Measurements from ENCODE around the gene NIF3L1. TPM values are rescaled to one million over a fixed set of nuclear protein-coding genes. Genes with fewer than 3 reads are reported as not detected.

Gene NIF3L1
- total and polyA plus RNA-seq, 9 of the 15 experiments (the other 6 are each of a cell fraction or from before 2014, with no cell fraction given) = 26.7 to 89.5 (median 45.6) TPM

DNA sequence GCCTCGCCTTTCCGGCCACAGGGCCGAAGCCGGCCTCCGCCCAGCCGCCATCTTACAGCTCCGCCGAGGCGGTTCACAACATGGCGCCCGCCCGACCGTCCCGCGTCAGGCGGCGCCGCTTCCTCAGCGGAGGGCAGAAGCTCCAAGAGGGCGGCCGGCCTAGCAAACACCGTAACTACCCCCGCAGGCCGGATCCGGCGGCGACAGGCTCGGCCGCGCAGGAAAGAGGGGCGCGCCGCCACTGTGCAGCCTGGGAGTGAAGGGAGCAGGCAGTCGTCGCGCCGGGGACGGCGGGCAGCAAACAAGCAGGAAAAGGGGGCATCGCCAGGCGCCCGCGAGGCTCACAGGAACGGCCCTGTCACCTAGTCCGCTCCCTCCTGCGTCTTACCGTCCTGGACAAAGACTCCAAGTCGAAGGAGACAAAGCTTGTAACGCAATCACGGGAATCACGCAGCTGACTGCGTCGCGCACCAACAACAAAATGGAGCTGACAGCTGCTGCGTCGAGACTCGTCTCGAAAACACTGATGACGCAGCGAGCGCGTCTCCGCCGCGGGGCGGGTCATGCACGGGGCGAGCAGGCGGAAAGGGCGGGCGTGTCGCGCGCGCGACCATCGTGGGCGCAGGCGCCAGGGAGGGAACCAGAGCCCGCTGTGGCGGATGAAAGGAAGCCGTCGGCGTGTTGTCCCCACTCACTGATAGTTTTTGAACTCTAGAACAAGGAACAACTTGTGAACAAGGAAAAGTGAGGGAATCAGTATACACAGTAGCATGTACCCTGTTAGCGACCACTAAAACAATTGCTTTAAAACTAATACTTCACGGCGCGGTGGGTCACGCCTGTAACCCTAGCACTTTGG, 24.8 kb upstream of the NIF3L1 start, which contains the start of gene CLK1 (continued):
- peak in 1 of 3 experiments; percentile 77; a peak in 2 of 6 replicates for TF ChIP-seq ZBTB11 (CRISPR knock-in tag; IDR thresholded peaks at IDR 0.05)
- TF ChIP-seq KLF6 (CRISPR knock-in tag; IDR thresholded peaks at IDR 0.05; ENCODE audit: borderline replicate concordance) = peak; percentile 67; the same call in 1 of the 2 replicates
- TF ChIP-seq PHF20 (IDR thresholded peaks at IDR 0.05; ENCODE audit: partially characterized antibody) = no peak
- no peak for TF ChIP-seq ZNF449 (CRISPR knock-in tag; IDR thresholded peaks at IDR 0.05)
- no peak for TF ChIP-seq PCBP1 (IDR thresholded peaks at IDR 0.05; ENCODE audit: low read depth, low read length, poor library complexity, severe bottlenecking)
- TF ChIP-seq CEBPB (tag; IDR thresholded peaks at IDR 0.05) = 0 out of 2 replicates have a peak, but pooled peaks have one; percentile 8
- no peak for TF ChIP-seq SMARCC2 (IDR thresholded peaks at IDR 0.05; ENCODE audit: low read depth)
- TF ChIP-seq ZNF311 (CRISPR knock-in tag; IDR thresholded peaks at IDR 0.05) = no peak
- TF ChIP-seq SETDB1 (IDR thresholded peaks at IDR 0.05; ENCODE audit: low read length) = no peak
- TF ChIP-seq GATA2 (CRISPR knock-in tag; IDR thresholded peaks at IDR 0.05) = no peak
- TF ChIP-seq ZNF121 (CRISPR knock-in tag; conservative IDR thresholded peaks at IDR 0.05) = no peak
- TF ChIP-seq STAT5B (CRISPR knock-in tag; IDR thresholded peaks at IDR 0.05) = no peak
- TF ChIP-seq DACH1 (IDR thresholded peaks at IDR 0.05; ENCODE audit: partially characterized antibody) = peak; percentile 74
- no peak for TF ChIP-seq SREBF2 (CRISPR knock-in tag; IDR thresholded peaks at IDR 0.05)
- TF ChIP-seq TARDBP (IDR thresholded peaks at IDR 0.05) = no peak; the same call in 1 of the 2 replicates
- TF ChIP-seq XRCC5 (IDR thresholded peaks at IDR 0.05; ENCODE audit: low read depth, low read length) = 0 out of 2 replicates have a peak, but pooled peaks have one; percentile 20
- TF ChIP-seq HLTF (IDR thresholded peaks at IDR 0.05) = no peak
- TF ChIP-seq, protein P1, sequence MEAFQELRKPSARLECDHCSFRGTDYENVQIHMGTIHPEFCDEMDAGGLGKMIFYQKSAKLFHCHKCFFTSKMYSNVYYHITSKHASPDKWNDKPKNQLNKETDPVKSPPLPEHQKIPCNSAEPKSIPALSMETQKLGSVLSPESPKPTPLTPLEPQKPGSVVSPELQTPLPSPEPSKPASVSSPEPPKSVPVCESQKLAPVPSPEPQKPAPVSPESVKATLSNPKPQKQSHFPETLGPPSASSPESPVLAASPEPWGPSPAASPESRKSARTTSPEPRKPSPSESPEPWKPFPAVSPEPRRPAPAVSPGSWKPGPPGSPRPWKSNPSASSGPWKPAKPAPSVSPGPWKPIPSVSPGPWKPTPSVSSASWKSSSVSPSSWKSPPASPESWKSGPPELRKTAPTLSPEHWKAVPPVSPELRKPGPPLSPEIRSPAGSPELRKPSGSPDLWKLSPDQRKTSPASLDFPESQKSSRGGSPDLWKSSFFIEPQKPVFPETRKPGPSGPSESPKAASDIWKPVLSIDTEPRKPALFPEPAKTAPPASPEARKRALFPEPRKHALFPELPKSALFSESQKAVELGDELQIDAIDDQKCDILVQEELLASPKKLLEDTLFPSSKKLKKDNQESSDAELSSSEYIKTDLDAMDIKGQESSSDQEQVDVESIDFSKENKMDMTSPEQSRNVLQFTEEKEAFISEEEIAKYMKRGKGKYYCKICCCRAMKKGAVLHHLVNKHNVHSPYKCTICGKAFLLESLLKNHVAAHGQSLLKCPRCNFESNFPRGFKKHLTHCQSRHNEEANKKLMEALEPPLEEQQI (IDR thresholded peaks at IDR 0.05) = no peak
- peak; percentile 95 for TF ChIP-seq SUPT5H (IDR thresholded peaks at IDR 0.05)
- no peak for TF ChIP-seq ZNF277 (CRISPR knock-in tag; IDR thresholded peaks at IDR 0.05; ENCODE audit: borderline replicate concordance)

Measured in K562 (cell line).